ENCODE measurements around the gene ATP6V0E1. TPM values are rescaled to one million over a fixed set of nuclear protein-coding genes. Genes with fewer than 3 reads are reported as not detected.
A peak's percentile ranks its signal among the peaks of the same experiment; 100 is the strongest.

The ATP6V0E1 gene
- total RNA-seq, 1 donor from 2014 or later = 141 TPM

GRCh38 chr5:172953776-172954675 is 29.5 kb upstream of the ATP6V0E1 start:
- peak; percentile 16 for ATAC-seq
- DNase-seq (ENCODE audit: low spot score) = no peak
- intact Hi-C loops (cut with DNase I) = no loop called here

GRCh38 chr5:172954751-172955159 is 28.8 kb upstream of the ATP6V0E1 start:
- DNase-seq (ENCODE audit: low spot score) (no peak), ATAC-seq (no peak)
- intact Hi-C loops (cut with DNase I) = no loop called here

GRCh38 chr5:172956228-172956627 is 27.3 kb upstream of the ATP6V0E1 start:
- no peak for DNase-seq (ENCODE audit: low spot score)
- intact Hi-C loops (cut with DNase I) = no loop called here
- ATAC-seq = no peak

GRCh38 chr5:172956936-172957335 is 26.6 kb upstream of the ATP6V0E1 start:
- DNase-seq (ENCODE audit: low spot score) = no peak
- no peak for ATAC-seq
- intact Hi-C loops (cut with DNase I) = no loop called here

GRCh38 chr5:172957458-172957857 is 26.1 kb upstream of the ATP6V0E1 start:
- no peak for DNase-seq (ENCODE audit: low spot score)
- intact Hi-C loops (cut with DNase I) = no loop called here

GRCh38 chr5:172958331-172959046 is 25.1 kb upstream of the ATP6V0E1 start:
- peak; percentile 87 for ATAC-seq
- intact Hi-C loops (cut with DNase I) = no loop called here
- DNase-seq (ENCODE audit: low spot score) = peak; percentile 80

More at GRCh38 chr5:172957458-172957857, 26.1 kb upstream of the ATP6V0E1 start:
- no peak for ATAC-seq

- no peak for DNase-seq (ENCODE audit: low spot score)
- intact Hi-C loops (cut with DNase I) = no loop called here
- ATAC-seq = no peak
These were observed 23.5 kb upstream of the ATP6V0E1 start for GRCh38 chr5:172959824-172960799.

GRCh38 chr5:172969921-172970320 is 13.7 kb upstream of the ATP6V0E1 start:
- intact Hi-C loops (cut with DNase I) = no loop called here
- no peak for ATAC-seq

GRCh38 chr5:172971482-172971881 is 12.1 kb upstream of the ATP6V0E1 start:
- DNase-seq (ENCODE audit: low spot score) (no peak), ATAC-seq (no peak)
- intact Hi-C loops (cut with DNase I) = no loop called here

More at GRCh38 chr5:172969921-172970320, 13.7 kb upstream of the ATP6V0E1 start:
- DNase-seq (ENCODE audit: low spot score) = no peak

- intact Hi-C loops (cut with DNase I) = no loop called here
- DNase-seq (ENCODE audit: low spot score) (no peak), ATAC-seq (no peak)
These were observed 11.0 kb upstream of the ATP6V0E1 start for GRCh38 chr5:172972552-172972951.

GRCh38 chr5:172973127-172973916 is 10.2 kb upstream of the ATP6V0E1 start:
- intact Hi-C loops (cut with DNase I) = no loop called here
- no peak for DNase-seq (ENCODE audit: low spot score)
- ATAC-seq = peak; percentile 86

GRCh38 chr5:172973931-172974330 is 9.6 kb upstream of the ATP6V0E1 start:
- DNase-seq (ENCODE audit: low spot score) (no peak), ATAC-seq (peak; percentile 16)
- intact Hi-C loops (cut with DNase I) = no loop called here

GRCh38 chr5:172975289-172975688 is 8.3 kb upstream of the ATP6V0E1 start:
- no peak for DNase-seq (ENCODE audit: low spot score)
- intact Hi-C loops (cut with DNase I) = no loop called here
- no peak for ATAC-seq

- DNase-seq (ENCODE audit: low spot score) (no peak), ATAC-seq (no peak)
- intact Hi-C loops (cut with DNase I) = no loop called here
These were observed 3.8 kb upstream of the ATP6V0E1 start for GRCh38 chr5:172979778-172980177.

- intact Hi-C loops (cut with DNase I) = no loop called here
- no peak for DNase-seq (ENCODE audit: low spot score)
These were observed 1.6 kb upstream of the ATP6V0E1 start for GRCh38 chr5:172981931-172982330.

GRCh38 chr5:172984244-172984953 is 828 bp downstream of the ATP6V0E1 start:
- DNase-seq (ENCODE audit: low spot score) (peak; percentile 79), ATAC-seq (peak; percentile 85)
- intact Hi-C loops (cut with DNase I) = no loop called here

More at GRCh38 chr5:172981931-172982330, 1.6 kb upstream of the ATP6V0E1 start:
- ATAC-seq = no peak

- DNase-seq (ENCODE audit: low spot score) = no peak
- no peak for ATAC-seq
- intact Hi-C loops (cut with DNase I) = no loop called here
These were observed 2.0 kb downstream of the ATP6V0E1 start for GRCh38 chr5:172985596-172985995.

GRCh38 chr5:172988276-172988675 is 4.7 kb downstream of the ATP6V0E1 start:
- intact Hi-C loops (cut with DNase I) = no loop called here
- DNase-seq (ENCODE audit: low spot score) (no peak), ATAC-seq (no peak)

Measured in sciatic nerve (tissue), 2 donors.